ENCODE data around the gene GPN3. TPM values are rescaled to one million over a fixed set of nuclear protein-coding genes. Genes with fewer than 3 reads are reported as not detected.
A peak's percentile ranks its signal among the peaks of the same experiment; 100 is the strongest.
"Not testable (repeated sequence)": the region's sequence is repeated elsewhere in the genome, so short reads cannot be mapped to it uniquely, and the experiment has no call there.

The GPN3 gene
- polyA plus RNA-seq, 1 donor from 2014 or later, result 31.1 TPM

GRCh38 chr12:110465024-110465423 lies 3.0 kb downstream of the GPN3 start:
- H3K36me3 Mint-ChIP-seq, result peaks cover 4% of the 10 kb centered on the region
- H3K4me3 Mint-ChIP-seq, result peak overlapping the region in 1 of 4 donors; percentile 72
- H3K4me1 Mint-ChIP-seq, result peaks cover 20 to 35% (median 28%) of the 10 kb centered on the region in 3 donors
- H3K9me3 Mint-ChIP-seq, result no peaks in the 10 kb centered on the region
- H3K27me3 Mint-ChIP-seq, result peaks cover 3% of the 10 kb centered on the region
- peak overlapping the region in 2 of 3 donors; percentile 2 to 67 for H3K27ac Mint-ChIP-seq

GRCh38 chr12:110461189-110461588 lies 6.9 kb downstream of the GPN3 start:
- H3K9me3 Mint-ChIP-seq, H3K27me3 Mint-ChIP-seq: not testable (repeated sequence)
- Mint-ChIP-seq H3K27ac (peak overlapping the region in 1 of 3 donors; percentile 31), H3K4me3 (peak overlapping the region in 1 of 4 donors; percentile 55), H3K4me1 (peaks cover 23 to 30% (median 28%) of the 10 kb centered on the region in 3 donors), H3K36me3 (peaks cover 10% of the 10 kb centered on the region)

GRCh38 chr12:110458756-110459155 lies 9.3 kb downstream of the GPN3 start:
- H3K4me3 Mint-ChIP-seq, result peak overlapping the region in 2 of 4 donors; percentile 20 to 49
- H3K9me3 Mint-ChIP-seq, result no peaks in the 10 kb centered on the region
- H3K27ac Mint-ChIP-seq, result peak overlapping the region in 2 of 3 donors; percentile 75 to 81
- H3K4me1 Mint-ChIP-seq, result peaks cover 23 to 33% (median 28%) of the 10 kb centered on the region in 3 donors
- H3K27me3 Mint-ChIP-seq, result no peaks in the 10 kb centered on the region
- H3K36me3 Mint-ChIP-seq, result peaks cover 10% of the 10 kb centered on the region

GRCh38 chr12:110453569-110454296 lies 14.3 kb downstream of the GPN3 start:
- Mint-ChIP-seq H3K36me3 (peaks cover 5% of the 10 kb centered on the region), H3K9me3 (no peaks in the 10 kb centered on the region), H3K27ac (no peak overlapping the region), H3K27me3 (no peaks in the 10 kb centered on the region), H3K4me3 (peak overlapping the region in 1 of 4 donors; percentile 35), H3K4me1 (peaks cover 27 to 35% (median 30%) of the 10 kb centered on the region in 3 donors)

GRCh38 chr12:110451263-110451662 lies 16.8 kb downstream of the GPN3 start:
- Mint-ChIP-seq H3K27me3 (no peaks in the 10 kb centered on the region), H3K27ac (peak overlapping the region; percentile 85 to 100 (median 99)), H3K4me1 (peaks cover 28 to 32% (median 31%) of the 10 kb centered on the region in 3 donors), H3K9me3 (no peaks in the 10 kb centered on the region), H3K4me3 (peak overlapping the region in 1 of 4 donors; percentile 98), H3K36me3 (peaks cover 3% of the 10 kb centered on the region)

GRCh38 chr12:110449799-110450497 lies 18.1 kb downstream of the GPN3 start, which contains the start of gene ARPC3:
TSS of gene ARPC3 (minus strand) at chr12:110450337. CDS start at chr12:110450260, 77 bp downstream.
- Mint-ChIP-seq H3K27me3 (no peaks in the 10 kb centered on the region), H3K36me3 (peaks cover 3% of the 10 kb centered on the region), H3K4me1 (peaks cover 26 to 31% (median 30%) of the 10 kb centered on the region in 3 donors), H3K9me3 (no peaks in the 10 kb centered on the region), H3K4me3 (peak within 1 kb of the TSS; percentile 98 to 100 (median 99)), H3K27ac (peak within 1 kb of the TSS; percentile 99 to 100 (median 99))

GRCh38 chr12:110444455-110444854 lies 23.6 kb downstream of the GPN3 start:
- Mint-ChIP-seq H3K27me3 (no peaks in the 10 kb centered on the region), H3K4me3 (peak overlapping the region in 1 of 4 donors; percentile 83), H3K4me1 (peaks cover 19 to 29% (median 21%) of the 10 kb centered on the region in 3 donors), H3K36me3 (peaks cover 1% of the 10 kb centered on the region), H3K9me3 (no peaks in the 10 kb centered on the region), H3K27ac (peak overlapping the region in 2 of 3 donors; percentile 61 to 78)

GRCh38 chr12:110436231-110436630 lies 31.8 kb downstream of the GPN3 start:
- Mint-ChIP-seq H3K27ac (no peak overlapping the region), H3K36me3 (no peaks in the 10 kb centered on the region), H3K4me1 (peaks cover 1 to 5% (median 5%) of the 10 kb centered on the region in 3 donors)

GRCh38 chr12:110431957-110432587 lies 36.0 kb downstream of the GPN3 start:
- Mint-ChIP-seq H3K36me3 (no peaks in the 10 kb centered on the region), H3K4me1 (peaks cover 2 to 6% (median 6%) of the 10 kb centered on the region in 3 donors), H3K27ac (peak overlapping the region in 1 of 3 donors; percentile 88), H3K27me3 (peaks cover 3% of the 10 kb centered on the region), H3K9me3 (no peaks in the 10 kb centered on the region), H3K4me3 (peak overlapping the region in 1 of 4 donors; percentile 97)

More at GRCh38 chr12:110436231-110436630, 31.8 kb downstream of the GPN3 start:
- Mint-ChIP-seq H3K4me3 (no peak overlapping the region), H3K27me3 (no peaks in the 10 kb centered on the region), H3K9me3 (no peaks in the 10 kb centered on the region)

- not testable (repeated sequence) for H3K27me3 Mint-ChIP-seq, H3K36me3 Mint-ChIP-seq, H3K9me3 Mint-ChIP-seq, H3K4me1 Mint-ChIP-seq
- Mint-ChIP-seq H3K4me3 (peak overlapping the region in 1 of 4 donors; percentile 37), H3K27ac (peak overlapping the region in 1 of 3 donors; percentile 34)
These were observed 38.4 kb downstream of the GPN3 start for GRCh38 chr12:110429676-110430075.

- peaks cover 3% of the 10 kb centered on the region for H3K27me3 Mint-ChIP-seq
- no peak overlapping the region for H3K27ac Mint-ChIP-seq
- no peaks in the 10 kb centered on the region for H3K36me3 Mint-ChIP-seq
- H3K4me1 Mint-ChIP-seq, result peaks cover 2 to 3% (median 3%) of the 10 kb centered on the region in 3 donors
- H3K4me3 Mint-ChIP-seq, result no peak overlapping the region
- H3K9me3 Mint-ChIP-seq, result no peaks in the 10 kb centered on the region
These were observed 41.7 kb downstream of the GPN3 start for GRCh38 chr12:110426406-110426805.

- Mint-ChIP-seq H3K27me3 (peaks cover 3% of the 10 kb centered on the region), H3K4me1 (no peaks in the 10 kb centered on the region), H3K27ac (no peak overlapping the region), H3K9me3 (no peaks in the 10 kb centered on the region), H3K36me3 (no peaks in the 10 kb centered on the region), H3K4me3 (no peak overlapping the region)
These were observed 43.8 kb downstream of the GPN3 start for GRCh38 chr12:110424237-110424636.

- Mint-ChIP-seq H3K36me3 (no peaks in the 10 kb centered on the region), H3K4me3 (no peak overlapping the region), H3K27ac (no peak overlapping the region), H3K4me1 (peaks cover 7 to 11% (median 9%) of the 10 kb centered on the region in 3 donors), H3K27me3 (peaks cover 3% of the 10 kb centered on the region), H3K9me3 (no peaks in the 10 kb centered on the region)
These were observed 46.4 kb downstream of the GPN3 start for GRCh38 chr12:110421701-110422100.

GRCh38 chr12:110421159-110421661 lies 46.8 kb downstream of the GPN3 start:
- Mint-ChIP-seq H3K4me1 (peaks cover 7 to 11% (median 9%) of the 10 kb centered on the region in 3 donors), H3K9me3 (no peaks in the 10 kb centered on the region), H3K27me3 (peaks cover 3% of the 10 kb centered on the region), H3K4me3 (no peak overlapping the region), H3K27ac (no peak overlapping the region), H3K36me3 (no peaks in the 10 kb centered on the region)

- H3K4me3 Mint-ChIP-seq, H3K9me3 Mint-ChIP-seq, H3K36me3 Mint-ChIP-seq, H3K27me3 Mint-ChIP-seq, H3K27ac Mint-ChIP-seq: not testable (repeated sequence)
- peaks cover 7 to 11% (median 9%) of the 10 kb centered on the region in 3 donors for H3K4me1 Mint-ChIP-seq
These were observed 47.4 kb downstream of the GPN3 start for GRCh38 chr12:110420644-110421043.
